Measurements from ENCODE around the gene ZCCHC2.

ZCCHC2 gene

DNA sequence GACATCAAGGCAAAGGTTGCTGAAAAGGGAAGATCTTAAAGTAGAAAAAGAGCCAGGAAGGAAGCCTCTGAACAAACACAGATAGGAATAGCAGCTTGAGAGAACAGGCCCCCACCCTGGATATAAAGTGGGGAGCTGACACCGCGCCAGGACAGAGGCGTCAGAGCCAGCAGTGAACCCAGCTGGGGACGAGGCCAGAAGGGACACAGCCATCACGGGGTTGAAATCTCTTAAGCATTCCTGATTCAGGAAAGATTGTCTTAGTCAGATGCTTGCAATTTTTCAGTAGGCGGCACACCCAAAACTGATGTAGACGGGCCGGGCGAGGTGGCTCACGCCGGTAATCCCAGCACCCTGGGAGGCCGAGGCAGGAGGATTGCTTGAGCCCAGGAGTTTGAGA is 98.7 kb downstream of the ZCCHC2 start:
- no peak overlapping the region for H3K27ac ChIP-seq
- no peak for TF ChIP-seq CTCF (conservative IDR thresholded peaks at IDR 0.05)

DNA sequence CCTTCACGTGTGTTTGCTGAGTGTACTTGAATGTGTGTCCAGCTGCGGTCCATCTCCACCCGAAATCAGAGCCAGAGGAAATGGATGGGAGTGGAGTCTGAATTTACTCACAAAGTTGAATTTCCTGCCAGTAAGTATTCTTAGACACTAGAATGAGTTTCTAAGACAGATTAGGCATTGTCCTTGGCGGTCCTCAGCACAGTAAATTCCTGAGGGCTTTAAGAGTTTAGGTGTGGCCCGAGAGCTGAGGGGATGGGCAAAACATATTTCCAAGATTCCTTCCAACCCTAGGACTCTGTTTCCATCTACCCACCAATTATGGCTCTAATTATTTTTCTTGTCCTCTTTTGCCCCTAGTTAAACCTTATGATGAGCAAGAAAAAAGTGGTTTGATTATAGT is 102.2 kb downstream of the ZCCHC2 start:
- no peak for TF ChIP-seq CTCF (conservative IDR thresholded peaks at IDR 0.05)
- H3K27ac ChIP-seq = no peak overlapping the region

All from VCaP (cell line).